Cardiac muscle cell (in vitro differentiated cells and primary cell): Measurements from ENCODE around the gene AGAP2. TPM values are rescaled to one million over a fixed set of nuclear protein-coding genes. Genes with fewer than 3 reads are reported as not detected.

Source experiments
- DNase-seq, 2 donors: peaks; one replicate each; pipeline versions ENCODE4 v3.0.0 to v3.0.0-alpha.2; 2010 to 2017; ENCODE audit warnings: low read depth in 1 of 2, low spot score in 1 of 2
- H3K27ac ChIP-seq: fragments of 200-600 bp; sonication (generic); 2 replicates; pipeline ENCODE4 v1.5.1; 2016
- H3K27me3 ChIP-seq: fragments of 200-600 bp; sonication (generic); 2 replicates; pipeline ENCODE4 v1.6.0; 2016; ENCODE audit warnings: control low read depth
- H3K36me3 ChIP-seq: fragments of 200-600 bp; sonication (generic); 2 replicates; pipeline ENCODE4 v1.5.1; 2016; ENCODE audit warnings: control low read depth
- H3K4me1 ChIP-seq: fragments of 200-600 bp; sonication (generic); 2 replicates; pipeline ENCODE4 v1.8.1; 2017; ENCODE audit warnings: low read depth, mild to moderate bottlenecking, mixed run types
- H3K4me3 ChIP-seq: fragments of 200-600 bp; sonication (generic); 2 replicates; pipeline ENCODE4 v1.5.1; 2016; ENCODE audit warnings: mild to moderate bottlenecking
- H3K9me3 ChIP-seq: fragments of 200-600 bp; sonication (generic); 2 replicates; pipeline ENCODE4 v1.5.1; 2017; ENCODE audit warnings: low read depth, mild to moderate bottlenecking, control low read depth
- CTCF ChIP-seq: IDR thresholded peaks from 2 replicates; pipeline ENCODE4 v1.5.1; 2012; ENCODE audit warnings: low read depth, mild to moderate bottlenecking, low read length
- polyA plus RNA-seq: library from polyadenylated mRNA; unstranded; fragments of >200 nt; fragmentation: Nextera tagmentation; extraction: Ambion mirVana; gene quantifications from 2 replicates; pipeline ENCODE4 v1.2.1, GENCODE V29; 2016
- total RNA-seq: library from RNA; depleted of rRNA; stranded (reverse); fragments of >200 nt; gene quantifications from 2 replicates; pipeline ENCODE4 v1.2.3, GENCODE V29; 2016

AGAP2 gene
- total and polyA plus RNA-seq, 2 experiments from 2014 or later, result 0.10 to 0.33 TPM

- H3K27ac ChIP-seq, result no peak overlapping the region
- peaks cover 5% of the 10 kb centered on the region for H3K4me1 ChIP-seq
- H3K9me3 ChIP-seq, result no peaks in the 10 kb centered on the region
- no peaks in the 10 kb centered on the region for H3K36me3 ChIP-seq
- peaks cover 99% of the 10 kb centered on the region for H3K27me3 ChIP-seq
- DNase-seq, result no peak
- no peak for TF ChIP-seq CTCF
- no peak overlapping the region for H3K4me3 ChIP-seq
Observed at GRCh38 chr12:57733928-57734327, 4.6 kb downstream of the AGAP2 start.

DNA sequence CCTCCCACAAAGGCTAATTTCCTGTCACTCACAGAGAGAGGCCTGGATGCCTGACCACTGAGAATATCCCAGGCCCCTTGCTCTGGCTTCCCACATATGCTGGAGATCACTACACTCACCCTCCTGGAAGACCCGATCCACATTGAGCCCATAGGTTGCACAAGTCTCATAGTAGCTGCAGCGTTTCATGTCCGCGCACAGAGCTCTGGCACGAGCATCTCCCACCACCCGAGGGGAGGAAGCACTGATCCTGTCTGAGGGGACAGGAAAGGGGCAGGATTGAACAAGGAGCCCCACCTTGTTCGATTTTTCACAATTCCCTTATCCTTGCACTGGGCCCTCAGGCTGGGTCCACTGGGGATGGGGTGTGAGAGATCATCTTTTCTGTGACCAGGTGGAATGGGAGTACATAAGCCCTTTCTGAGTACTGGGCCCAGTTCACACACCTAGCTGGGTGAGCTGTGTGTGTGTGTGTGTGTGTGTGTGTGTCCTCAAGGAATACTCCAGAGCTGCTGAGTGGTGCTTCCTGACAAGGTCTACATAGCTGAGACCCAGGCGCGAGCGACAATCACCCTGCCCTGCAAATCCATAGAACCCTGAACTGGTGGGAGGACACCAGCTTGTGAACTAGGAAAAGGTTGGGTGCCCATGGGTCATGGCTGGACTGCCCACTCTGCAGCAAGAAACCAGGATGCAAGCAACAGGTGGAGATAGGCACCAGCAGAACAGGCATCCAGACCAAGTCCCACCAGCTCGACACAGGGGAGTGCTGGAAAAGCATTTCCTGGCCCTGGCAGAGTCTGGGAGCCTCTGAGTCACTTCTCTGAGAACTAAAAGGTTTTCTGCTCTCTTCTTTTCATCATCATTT, 5.6 kb downstream of the AGAP2 start:
- no peak for DNase-seq
- Histone ChIP-seq H3K4me1 (peaks cover 5% of the 10 kb centered on the region), H3K27me3 (peaks cover 99% of the 10 kb centered on the region), H3K27ac (no peak overlapping the region), H3K36me3 (no peaks in the 10 kb centered on the region), H3K9me3 (no peaks in the 10 kb centered on the region), H3K4me3 (no peak overlapping the region)
- no peak for TF ChIP-seq CTCF

DNA sequence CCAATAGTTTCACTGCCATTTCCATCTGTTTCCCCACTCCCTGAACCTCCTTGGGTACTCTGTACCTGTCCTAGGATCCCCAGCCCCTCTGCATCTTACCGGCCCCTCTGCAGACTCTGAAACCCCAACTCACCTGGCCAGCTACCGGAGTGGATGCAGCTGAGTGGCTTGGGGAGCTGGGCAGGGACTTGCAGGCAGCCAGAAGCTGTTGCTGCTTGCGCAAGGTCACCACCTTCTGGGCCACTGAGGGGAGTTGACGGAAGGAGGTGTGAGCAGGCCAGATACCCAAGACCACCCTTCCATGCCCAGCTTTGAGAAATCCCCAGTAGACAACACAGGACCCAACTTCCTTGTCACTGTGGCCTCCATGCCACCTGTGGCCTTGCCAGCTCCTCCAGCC, 6.3 kb downstream of the AGAP2 start:
- TF ChIP-seq CTCF, result no peak
- no peak overlapping the region for H3K4me3 ChIP-seq
- no peak for DNase-seq
- H3K36me3 ChIP-seq, result no peaks in the 10 kb centered on the region
- no peaks in the 10 kb centered on the region for H3K9me3 ChIP-seq
- no peak overlapping the region for H3K27ac ChIP-seq
- H3K4me1 ChIP-seq, result no peaks in the 10 kb centered on the region
- peaks cover 99% of the 10 kb centered on the region for H3K27me3 ChIP-seq

DNA sequence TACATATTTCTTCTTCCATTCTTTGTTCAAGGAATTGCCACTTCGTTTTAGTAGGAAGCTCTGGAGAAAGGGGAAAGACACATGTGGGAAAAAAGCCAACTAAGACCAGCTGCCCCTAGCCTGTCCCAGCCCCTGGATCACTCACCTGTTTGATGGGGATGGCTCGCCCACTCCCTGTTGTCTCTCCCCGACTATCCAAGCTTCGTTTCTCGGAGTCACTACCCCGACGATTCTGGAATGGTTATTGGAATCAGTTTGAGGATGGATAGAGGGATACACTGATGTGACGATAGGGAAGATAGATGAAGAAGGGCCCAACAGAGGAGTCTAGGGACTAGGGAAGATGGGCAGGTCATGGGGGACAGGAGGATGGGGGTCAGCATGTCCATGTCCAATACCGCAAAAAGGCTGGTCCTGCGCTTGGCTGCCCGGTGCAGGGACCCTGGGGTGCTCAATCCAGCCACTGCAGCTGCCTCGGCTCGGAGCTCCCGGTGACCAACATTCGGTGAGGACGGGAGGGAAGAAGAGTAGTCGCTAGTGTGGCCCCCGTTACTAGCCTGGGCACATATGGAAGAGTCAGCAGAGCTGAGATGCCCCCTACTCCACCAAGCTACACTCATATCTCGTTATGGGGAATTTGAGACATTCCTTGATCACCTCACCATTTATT, 7.0 kb downstream of the AGAP2 start:
- Histone ChIP-seq H3K4me1 (no peaks in the 10 kb centered on the region), H3K27me3 (peaks cover 99% of the 10 kb centered on the region), H3K9me3 (no peaks in the 10 kb centered on the region), H3K27ac (no peak overlapping the region), H3K36me3 (no peaks in the 10 kb centered on the region), H3K4me3 (no peak overlapping the region)
- TF ChIP-seq CTCF, result no peak
- DNase-seq, result no peak

DNA sequence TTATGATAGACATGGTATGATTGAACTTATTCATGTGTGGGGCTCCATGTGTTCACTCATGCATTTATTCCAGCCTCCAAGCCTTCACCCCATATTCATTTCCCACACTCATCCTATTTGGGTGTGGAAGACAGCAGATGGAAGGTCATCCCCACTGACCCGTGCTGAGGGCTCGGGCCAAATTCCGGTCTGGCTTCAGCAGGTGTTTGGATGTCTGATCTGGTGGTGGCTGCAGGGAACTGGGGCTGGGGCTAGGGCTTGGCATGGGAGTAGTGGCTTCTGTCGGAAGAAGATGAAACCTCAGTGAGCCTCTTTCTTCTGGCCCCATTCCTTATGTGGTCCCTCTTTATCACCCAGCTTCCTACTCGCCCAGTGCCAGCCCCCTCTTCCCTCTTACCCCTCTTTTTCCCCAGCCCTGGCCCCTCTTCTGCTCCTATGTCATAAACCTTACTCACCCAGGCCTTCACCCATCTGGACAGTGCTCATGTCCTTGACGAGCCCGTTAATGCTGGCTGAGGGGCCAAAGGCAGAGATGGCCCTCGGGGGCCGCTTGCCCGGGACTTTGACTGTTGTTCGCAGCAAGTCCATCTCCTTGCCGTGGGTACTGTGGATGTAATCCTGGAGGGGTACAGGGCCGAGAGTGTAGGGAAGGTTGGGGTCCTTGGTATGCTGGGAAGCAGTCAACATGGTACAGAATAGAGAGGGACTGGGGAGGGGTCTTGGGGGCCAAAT, 8.0 kb downstream of the AGAP2 start:
- peaks cover 4% of the 10 kb centered on the region for H3K4me1 ChIP-seq
- DNase-seq, result no peak
- no peak for TF ChIP-seq CTCF
- no peak overlapping the region for H3K27ac ChIP-seq
- H3K36me3 ChIP-seq, result no peaks in the 10 kb centered on the region
- peaks cover 99% of the 10 kb centered on the region for H3K27me3 ChIP-seq
- no peaks in the 10 kb centered on the region for H3K9me3 ChIP-seq
- H3K4me3 ChIP-seq, result no peak overlapping the region
